WTC11 (cell line): ENCODE measurements around the gene CAMTA1. TPM values are rescaled to one million over a fixed set of nuclear protein-coding genes. Genes with fewer than 3 reads are reported as not detected.

Experiments
- ATAC-seq: fragments of 200-7000 bp; cut with Tn5 transposase; 2 replicates; pipeline ENCODE4 v1.10.0; 2021; ENCODE audit warnings: mild to moderate bottlenecking, moderate library complexity
- CTCF ChIA-PET: fragments of 300-600 bp; sonication (Branson Sonifier 250); formaldehyde crosslinking; loops from one replicate; lab custom pipeline; 2021; ENCODE audit warnings: antibody characterized with exemption; lab: Charles Lee
- POLR2A ChIA-PET: fragments of 350-600 bp; sonication (Branson Sonifier 250); formaldehyde crosslinking; loops from one replicate; lab custom pipeline; 2021; ENCODE audit warnings: antibody characterized with exemption; lab: Charles Lee
- DNase-seq: peaks from one replicate; pipeline ENCODE4 v3.0.0; 2021; ENCODE audit warnings: low spot score
- H3K27ac Mint-ChIP-seq: 2 replicates; pipeline ENCODE4 v1.8.0; 2021; ENCODE audit warnings: mixed read lengths
- H3K27me3 Mint-ChIP-seq: 2 replicates; pipeline ENCODE4 v1.8.0; 2021; ENCODE audit warnings: low read depth, mild to moderate bottlenecking, moderate library complexity, mixed read lengths
- H3K36me3 Mint-ChIP-seq: 2 replicates; pipeline ENCODE4 v1.8.0; 2021; ENCODE audit warnings: mixed read lengths
- H3K4me1 Mint-ChIP-seq: 2 replicates; pipeline ENCODE4 v1.8.0; 2022; ENCODE audit warnings: mixed read lengths
- H3K4me3 Mint-ChIP-seq: 2 replicates; pipeline ENCODE4 v1.8.0; 2021; ENCODE audit warnings: mild to moderate bottlenecking, moderate library complexity, mixed read lengths
- H3K9me3 Mint-ChIP-seq: 2 replicates; pipeline ENCODE4 v1.8.0; 2021; ENCODE audit warnings: mixed read lengths
- CREB1 ChIP-seq: sonication (generic); formaldehyde crosslinking; IDR thresholded peaks from 2 replicates; pipeline ENCODE4 v1.8.0; 2023; ENCODE audit warnings: mild to moderate bottlenecking, missing genetic modification reagents
- CTCF ChIP-seq: fragments of 200-600 bp; IDR thresholded peaks from 2 replicates; pipeline ENCODE4 v1.8.0; 2022; ENCODE audit warnings: antibody characterized with exemption
- NFE2L1 ChIP-seq: sonication (generic); formaldehyde crosslinking; IDR thresholded peaks from 2 replicates; pipeline ENCODE4 v1.8.1; 2023; ENCODE audit warnings: missing genetic modification reagents
- PRDM15 ChIP-seq: sonication (generic); formaldehyde crosslinking; IDR thresholded peaks from 2 replicates; pipeline ENCODE4 v1.8.0; 2022; ENCODE audit warnings: missing genetic modification reagents
- PREB ChIP-seq: sonication (generic); formaldehyde crosslinking; IDR thresholded peaks from 2 replicates; pipeline ENCODE4 v1.8.1; 2022; ENCODE audit warnings: mild to moderate bottlenecking, missing genetic modification reagents, moderate library complexity, borderline replicate concordance
- TEAD4 ChIP-seq: sonication (generic); formaldehyde crosslinking; IDR thresholded peaks from 2 replicates; pipeline ENCODE4 v1.8.0; 2022; ENCODE audit warnings: mild to moderate bottlenecking, missing genetic modification reagents
- TP53 ChIP-seq: sonication (generic); formaldehyde crosslinking; IDR thresholded peaks from 2 replicates; pipeline ENCODE4 v1.8.1; 2023; ENCODE audit warnings: mild to moderate bottlenecking, missing genetic modification reagents
- USF2 ChIP-seq: sonication (generic); formaldehyde crosslinking; IDR thresholded peaks from 2 replicates; pipeline ENCODE4 v1.8.1; 2023; ENCODE audit warnings: mild to moderate bottlenecking, missing genetic modification reagents, moderate library complexity
- ZBTB21 ChIP-seq: sonication (generic); formaldehyde crosslinking; IDR thresholded peaks from 2 replicates; pipeline ENCODE4 v1.8.1; 2023; ENCODE audit warnings: mild to moderate bottlenecking, missing genetic modification reagents, borderline replicate concordance
- ZMAT4 ChIP-seq: fragments of 250-450 bp; sonication (Bioruptor Pico); IDR thresholded peaks from 2 replicates; pipeline ENCODE4 v1.9.0; 2021; ENCODE audit warnings: mild to moderate bottlenecking
- ZNF138 ChIP-seq: sonication (generic); formaldehyde crosslinking; conservative IDR thresholded peaks from 2 replicates; pipeline ENCODE4 v1.8.1; 2022; ENCODE audit warnings: mild to moderate bottlenecking, moderate library complexity, missing genetic modification reagents
- ZNF281 ChIP-seq: sonication (generic); formaldehyde crosslinking; IDR thresholded peaks from 2 replicates; pipeline ENCODE4 v1.8.0; 2023; ENCODE audit warnings: mild to moderate bottlenecking, missing genetic modification reagents
- ZNF317 ChIP-seq: sonication (generic); formaldehyde crosslinking; IDR thresholded peaks from 2 replicates; pipeline ENCODE4 v1.8.1; 2023; ENCODE audit warnings: low read depth, mild to moderate bottlenecking, moderate library complexity, missing genetic modification reagents, borderline replicate concordance
- ZNF532 ChIP-seq: fragments of 250-450 bp; sonication (Bioruptor Pico); IDR thresholded peaks from 2 replicates; pipeline ENCODE4 v1.9.0; 2021; ENCODE audit warnings: mild to moderate bottlenecking, borderline replicate concordance
- total RNA-seq: library from RNA; stranded (reverse); gene quantifications from 3 replicates; pipeline ENCODE4 v1.2.3, GENCODE V29; 2021

The CAMTA1 gene
- total RNA-seq, 1 experiment from 2014 or later, result 86.4 TPM

- no peaks in the 10 kb centered on the region for H3K27me3 Mint-ChIP-seq
- H3K36me3 Mint-ChIP-seq, result peaks cover 7% of the 10 kb centered on the region; the same call in 1 of the 2 replicates
- no peak overlapping the region for H3K4me3 Mint-ChIP-seq
- H3K27ac Mint-ChIP-seq, result no peak overlapping the region
- ChIA-PET CTCF (no interaction called here), POLR2A (no interaction called here)
- TF ChIP-seq USF2 (no peak), ZNF138 (CRISPR knock-in tag) (no peak)
- DNase-seq, result no peak
- H3K4me1 Mint-ChIP-seq, result no peaks in the 10 kb centered on the region
- ATAC-seq, result no peak
- H3K9me3 Mint-ChIP-seq, result no peaks in the 10 kb centered on the region
These were observed 1020.2 kb downstream of the CAMTA1 start for GRCh38 chr1:7805460-7805859.

GRCh38 chr1:7808253-7808844 lies 1023.1 kb downstream of the CAMTA1 start:
- H3K36me3 Mint-ChIP-seq, result peaks cover 26% of the 10 kb centered on the region
- ATAC-seq, result peak; percentile 36; the same call in 1 of the 2 replicates
- H3K4me3 Mint-ChIP-seq, result no peak overlapping the region
- peaks cover 8% of the 10 kb centered on the region for H3K9me3 Mint-ChIP-seq
- TF ChIP-seq CTCF (peak; percentile 49), ZBTB21 (no peak)
- no peak for DNase-seq
- ChIA-PET POLR2A (interaction anchor here (0.6 kb wide), 1 partner anchor 136 kb away, joined by 4 read pairs; no protein-coding TSS in a partner anchor), CTCF (interaction anchor here (0.6 to 1.5 kb wide), 28 partner anchors 10 to 155 kb away, joined by 3 to 12 read pairs (median 4); partner anchors contain the start of gene PER3)
- H3K27ac Mint-ChIP-seq, result no peak overlapping the region
- peaks cover 5% of the 10 kb centered on the region; the same call in 1 of the 2 replicates for H3K27me3 Mint-ChIP-seq
- no peaks in the 10 kb centered on the region for H3K4me1 Mint-ChIP-seq

- peaks cover 33% of the 10 kb centered on the region for H3K36me3 Mint-ChIP-seq
- POLR2A ChIA-PET, result no interaction called here
- CTCF ChIA-PET, result no interaction called here
- H3K27ac Mint-ChIP-seq, result no peak overlapping the region
- DNase-seq (no peak), ATAC-seq (no peak)
- H3K9me3 Mint-ChIP-seq, result peaks cover 20% of the 10 kb centered on the region
- H3K4me3 Mint-ChIP-seq, result no peak overlapping the region
- H3K4me1 Mint-ChIP-seq, result no peaks in the 10 kb centered on the region
- H3K27me3 Mint-ChIP-seq, result peaks cover 6% of the 10 kb centered on the region; the same call in 1 of the 2 replicates
- TF ChIP-seq PREB (CRISPR knock-in tag) (no peak), CREB1 (CRISPR knock-in tag) (no peak), ZMAT4 (CRISPR knock-in tag) (no peak), TP53 (CRISPR knock-in tag) (no peak), NFE2L1 (CRISPR knock-in tag) (no peak), TEAD4 (CRISPR knock-in tag) (no peak), PRDM15 (CRISPR knock-in tag) (no peak), ZNF281 (CRISPR knock-in tag) (no peak), ZNF532 (CRISPR knock-in tag) (no peak), ZNF317 (CRISPR knock-in tag) (no peak)
These were observed 1024.5 kb downstream of the CAMTA1 start for GRCh38 chr1:7809742-7810141.
